ENCODE results near the gene EVC.
"Not testable (repeated sequence)": the region's sequence is repeated elsewhere in the genome, so short reads cannot be mapped to it uniquely, and the experiment has no call there.

The EVC gene

DNA sequence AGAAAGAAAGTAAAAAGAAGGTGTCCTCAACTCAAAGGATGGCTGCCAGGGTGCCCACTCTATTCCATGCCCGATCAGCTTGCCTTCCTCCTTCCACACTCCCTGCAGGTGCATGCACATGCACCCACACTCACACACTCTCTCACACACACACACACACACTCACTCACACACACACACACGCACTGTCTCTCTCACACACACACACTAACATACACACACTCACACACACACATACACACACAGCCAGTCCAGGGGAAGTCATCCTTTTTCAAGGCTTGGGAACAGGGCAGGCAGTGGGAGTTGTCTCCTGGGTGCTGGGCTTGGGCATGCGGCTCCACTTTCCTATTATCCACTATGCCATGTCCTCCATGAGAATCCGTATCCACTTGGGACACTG, 131.5 kb downstream of the EVC start:
- DNase-seq (ENCODE audit: low read depth, low spot score): no peak

DNA sequence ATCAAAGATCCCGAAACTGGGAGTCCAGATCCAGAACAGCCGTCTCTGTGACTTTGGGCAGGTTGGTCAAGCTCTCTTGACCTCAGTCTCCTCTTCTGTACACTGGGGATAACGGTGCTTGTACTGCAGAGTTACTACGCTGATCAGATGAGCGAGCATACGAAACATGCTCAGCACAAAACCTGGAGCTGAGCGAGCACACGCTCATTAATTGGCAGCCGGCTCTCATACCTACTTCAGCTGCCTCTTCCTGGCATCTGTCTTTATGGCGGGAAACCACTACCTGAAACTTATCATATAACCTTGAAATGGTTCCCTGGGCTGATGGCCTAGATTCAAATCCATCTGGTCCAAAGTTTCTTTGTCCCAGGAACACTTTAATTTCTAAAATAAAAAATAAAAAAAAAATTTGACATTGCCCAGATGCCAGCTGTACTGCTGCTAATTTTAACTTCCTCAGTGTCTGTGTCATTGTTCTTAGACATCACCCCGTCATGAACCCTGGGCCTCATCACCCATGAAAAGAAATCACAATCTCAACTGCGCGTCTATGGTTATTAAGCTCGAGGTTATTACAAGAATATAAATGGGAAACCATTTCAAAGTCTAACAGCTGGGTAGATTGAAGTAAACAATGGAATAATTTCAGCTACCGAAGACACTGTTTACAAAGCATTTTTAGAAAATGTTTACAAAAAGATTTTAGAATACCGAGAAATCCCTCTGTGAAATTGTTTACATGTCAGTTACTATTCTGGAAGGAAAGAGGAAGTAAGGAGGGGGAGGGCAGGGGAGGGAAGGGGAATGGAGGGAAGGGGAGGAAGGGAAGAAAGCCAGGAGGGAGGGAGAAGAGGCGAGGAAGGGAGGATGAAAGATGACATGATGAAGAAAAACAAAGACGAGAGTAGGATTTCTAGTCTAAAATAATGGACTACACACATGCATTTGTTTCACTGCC, 132.9 kb downstream of the EVC start:
- DNase-seq (ENCODE audit: low read depth, low spot score): no peak

DNA sequence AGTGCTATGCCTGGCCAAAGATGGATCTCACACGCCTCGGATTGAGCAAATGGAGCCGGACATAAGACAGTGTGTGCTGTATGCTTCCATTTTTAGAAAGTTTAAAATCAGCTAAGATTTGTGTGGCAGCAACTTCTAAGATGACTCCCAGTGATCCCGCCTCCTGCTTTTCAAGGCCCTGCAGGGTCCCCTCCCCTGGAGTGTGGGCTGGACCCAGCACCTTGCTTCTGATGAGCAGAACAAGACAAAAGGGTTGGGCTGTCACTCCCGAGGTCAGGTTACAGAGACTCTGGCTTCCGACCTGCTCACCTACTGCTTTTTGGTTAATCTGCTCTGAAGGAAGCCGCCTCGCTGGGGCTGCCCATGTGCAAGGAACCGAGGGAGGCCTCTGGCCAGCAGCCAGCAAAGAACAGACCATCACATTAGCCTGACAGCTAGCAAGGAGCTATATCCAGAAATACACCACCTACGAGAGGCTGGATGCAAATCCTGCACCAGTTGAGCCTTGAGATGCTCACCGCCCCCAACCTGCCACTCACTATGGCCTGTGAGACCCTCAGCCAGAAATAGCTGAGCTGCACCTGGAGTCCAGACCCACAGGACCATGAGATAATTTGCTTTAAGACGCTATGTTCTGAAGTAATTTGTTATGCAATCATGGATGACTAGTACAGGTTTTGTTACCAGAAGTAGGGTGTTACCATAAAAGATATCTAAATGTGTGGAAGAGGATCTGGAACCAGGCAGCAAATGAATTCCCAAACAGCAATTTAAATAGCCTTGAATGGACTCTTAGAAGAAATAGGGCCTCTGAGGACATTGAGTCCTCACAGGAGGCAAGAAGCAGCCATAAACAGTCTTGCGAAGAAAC, 134.3 kb downstream of the EVC start:
- DNase-seq (ENCODE audit: low read depth, low spot score): peak; percentile 65

DNA sequence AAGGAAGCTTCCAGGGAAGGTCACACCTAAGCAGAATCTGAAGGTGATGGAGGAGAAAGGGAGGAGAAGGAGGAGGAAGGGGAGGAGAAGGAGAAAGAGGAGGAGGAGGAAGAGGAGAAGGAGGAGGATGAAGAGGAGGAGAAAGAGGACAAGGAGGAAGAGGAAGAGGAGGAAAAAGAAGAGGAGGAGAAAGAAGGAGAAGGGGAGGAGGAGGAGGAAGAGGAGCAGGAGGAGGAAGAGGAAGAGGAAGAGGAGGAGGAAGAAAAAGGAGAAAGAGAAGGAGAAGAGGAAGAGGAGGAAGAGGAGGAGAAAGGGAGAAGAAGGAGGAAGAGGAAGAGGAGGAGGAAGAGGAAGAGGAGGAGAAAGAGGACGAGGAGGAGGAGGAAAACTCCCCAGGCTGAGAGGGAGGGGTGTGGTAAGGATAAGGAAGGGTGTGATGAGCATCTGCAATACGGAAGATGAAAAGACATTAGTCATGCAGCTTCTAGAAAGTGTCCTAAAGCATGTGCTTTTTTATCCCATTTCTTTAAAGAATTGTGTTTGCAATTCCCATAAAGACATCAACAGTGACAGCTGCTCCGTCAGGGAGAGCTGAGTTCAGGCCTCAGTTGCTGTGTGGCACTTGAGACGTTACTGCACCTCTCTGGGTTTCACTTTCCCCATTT, 140.8 kb downstream of the EVC start:
- DNase-seq (ENCODE audit: low read depth, low spot score): no peak

DNA sequence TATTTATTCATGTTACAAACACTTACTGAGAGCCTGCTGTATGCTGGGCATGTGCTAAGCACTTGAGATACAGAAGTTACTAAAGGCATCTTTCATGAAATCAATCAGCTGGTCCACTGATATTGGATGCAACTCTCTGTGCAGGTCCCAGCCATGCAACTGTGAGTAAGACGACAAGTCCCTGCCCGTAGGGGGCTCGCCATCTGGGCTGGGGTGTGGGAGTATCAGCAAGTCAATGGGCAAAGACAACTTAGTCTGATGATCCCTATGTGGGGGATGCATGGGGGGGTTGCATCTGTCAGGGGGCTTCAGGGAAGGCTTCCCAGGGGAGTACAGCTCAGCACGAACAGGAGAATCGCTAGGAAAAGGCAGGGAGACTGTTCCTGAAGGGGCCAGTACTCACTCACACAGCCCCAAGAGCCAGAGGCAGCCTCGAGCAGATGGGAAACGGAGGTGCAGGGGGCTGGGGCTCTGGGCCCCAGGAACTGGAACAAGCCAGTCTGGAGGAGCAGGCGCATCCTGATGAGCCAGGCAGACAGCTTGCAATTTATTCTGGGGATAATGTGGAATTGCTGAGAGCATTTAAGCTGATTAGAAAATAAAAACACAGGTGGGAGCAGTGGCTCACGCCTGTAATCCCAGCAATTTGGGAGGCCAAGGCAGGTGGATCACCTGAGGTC, 141.7 kb downstream of the EVC start:
- no peak for DNase-seq (ENCODE audit: low read depth, low spot score)

DNA sequence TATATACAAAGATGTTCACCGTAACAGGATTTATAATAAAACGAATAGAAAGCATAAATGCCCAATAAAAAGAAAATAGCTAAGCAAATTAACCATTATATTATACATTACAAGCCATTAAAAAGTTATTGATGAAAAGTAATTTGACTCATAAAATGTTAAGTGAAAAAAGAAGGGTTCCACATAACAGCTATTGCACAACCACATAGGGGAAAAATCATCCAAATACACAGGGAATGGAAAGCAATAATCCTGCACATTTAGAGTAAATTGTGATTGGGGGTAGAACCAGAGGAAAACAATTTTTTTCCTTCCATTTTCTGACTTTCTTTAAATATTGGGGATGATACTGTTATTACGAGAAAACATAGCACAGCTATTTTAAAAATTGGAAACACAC, 143.9 kb downstream of the EVC start:
- no peak for DNase-seq (ENCODE audit: low read depth, low spot score)

DNA sequence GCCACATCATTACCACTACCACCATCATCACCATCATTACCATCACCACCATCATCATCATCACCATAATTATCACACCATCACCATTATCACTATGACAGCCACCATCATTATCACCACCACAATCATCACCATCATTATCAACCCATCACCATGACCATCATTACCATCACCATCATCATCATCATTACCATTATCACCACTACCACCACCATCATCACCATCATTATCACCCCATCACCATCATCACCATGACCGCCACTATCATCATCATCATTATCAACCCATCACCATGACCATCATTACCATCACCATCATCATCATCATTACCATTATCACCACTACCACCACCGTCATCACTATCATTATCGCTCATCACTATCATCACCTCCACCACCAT, 145.4 kb downstream of the EVC start:
- DNase-seq (ENCODE audit: low read depth, low spot score): not testable (repeated sequence)

DNA sequence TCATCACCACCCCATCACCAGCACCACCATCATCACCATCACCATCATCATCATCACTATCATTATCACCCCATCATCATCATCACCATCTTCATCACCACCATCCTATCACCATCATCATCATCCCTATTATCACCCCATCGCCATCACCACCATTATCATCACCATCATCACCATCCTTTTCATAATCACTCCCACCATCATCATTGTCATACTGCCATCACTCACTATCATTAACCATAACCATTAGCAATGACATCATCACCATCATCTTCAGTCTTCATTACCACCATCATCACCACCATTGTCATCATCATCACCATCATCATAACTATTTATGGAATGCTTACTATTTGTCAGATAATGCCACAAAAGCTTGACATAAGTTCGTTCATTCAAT, 146.2 kb downstream of the EVC start:
- no peak for DNase-seq (ENCODE audit: low read depth, low spot score)

DNA sequence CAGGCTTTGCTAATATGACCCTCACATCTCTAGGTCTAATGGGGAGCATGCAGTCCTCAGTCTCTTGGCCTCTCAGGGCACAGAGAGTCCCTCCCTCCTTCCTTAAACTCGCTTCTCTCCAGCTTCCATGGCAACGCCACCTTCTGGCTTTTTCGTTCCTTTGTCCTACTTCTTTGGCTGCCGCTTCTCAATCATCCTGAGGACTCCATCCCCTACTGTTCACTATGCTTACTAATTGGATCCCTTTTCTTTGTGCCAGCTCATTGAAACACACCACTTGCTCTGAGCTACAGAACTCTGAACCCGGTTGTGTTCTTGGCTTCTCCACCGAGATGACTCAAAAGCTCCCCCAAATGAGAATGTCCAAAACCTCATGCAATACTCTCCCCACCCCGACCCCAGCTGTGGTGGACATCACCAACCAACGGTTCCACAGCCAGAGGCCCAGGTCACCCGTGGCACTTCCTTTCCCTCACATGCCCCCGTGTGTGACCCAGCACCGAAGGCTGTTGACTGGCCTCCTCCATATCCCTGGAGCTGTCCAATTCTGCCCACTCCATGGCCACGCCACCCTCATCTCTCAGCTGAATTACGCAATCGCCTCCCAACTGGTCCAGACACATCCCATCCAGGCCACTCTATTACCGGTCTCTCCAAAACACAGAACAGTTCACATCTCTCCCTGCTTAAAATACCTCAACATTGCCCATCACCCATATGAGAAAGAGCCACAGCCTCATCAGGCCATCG, 147.2 kb downstream of the EVC start:
- DNase-seq (ENCODE audit: low read depth, low spot score): peak; percentile 18

DNA sequence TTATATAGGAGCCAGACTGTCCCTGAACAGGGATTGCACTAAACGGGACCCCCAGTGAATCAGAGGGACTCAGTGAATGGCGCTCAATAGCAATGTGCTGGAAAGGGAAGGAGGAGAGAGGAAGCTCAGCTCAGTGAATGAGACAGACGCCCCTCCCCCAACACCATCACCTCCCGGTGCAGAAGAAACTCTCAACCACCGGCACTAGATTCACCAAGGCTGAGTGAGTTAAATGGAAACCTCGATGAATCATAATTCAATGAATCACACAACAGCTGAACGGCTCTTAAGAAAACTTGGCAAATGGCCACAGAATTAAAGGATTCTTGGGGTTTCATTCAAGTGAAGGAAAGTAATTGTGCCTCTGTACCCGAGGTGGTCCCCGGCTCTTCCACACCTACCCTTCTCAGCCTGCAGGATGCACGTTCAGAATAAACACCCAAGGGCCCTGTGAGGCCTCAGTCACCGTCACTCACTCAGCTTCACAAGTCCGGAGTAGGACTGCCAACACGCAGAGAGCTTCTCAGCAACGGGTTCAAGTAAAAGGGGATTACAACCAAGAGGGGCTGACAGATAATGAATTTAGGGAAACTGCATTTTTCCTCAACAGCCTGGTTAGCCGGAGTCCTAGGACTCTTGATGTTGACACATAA, 152.6 kb downstream of the EVC start:
- no peak for DNase-seq (ENCODE audit: low read depth, low spot score)
